Measurements from ENCODE around the gene NAV1.

NAV1 gene

DNA sequence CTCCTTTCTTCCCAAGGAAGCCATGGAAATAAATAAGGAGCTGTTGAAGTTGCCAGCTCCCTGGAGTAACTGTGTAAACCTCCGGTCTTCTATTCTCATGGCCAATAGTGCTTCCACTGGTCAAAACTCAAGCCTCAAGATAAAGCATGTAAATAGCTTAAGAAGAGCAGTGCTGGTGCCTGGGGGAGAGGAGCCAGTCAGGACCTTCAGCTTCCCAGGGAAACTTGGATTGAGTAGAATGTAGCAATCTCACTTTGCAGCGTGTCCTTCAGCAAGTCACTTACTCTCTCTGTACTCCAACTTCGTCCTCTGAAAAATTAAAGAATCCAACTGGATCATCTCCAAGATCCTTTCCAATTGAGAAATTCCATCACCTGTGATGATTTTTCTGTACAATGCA lies 44.7 kb downstream of the NAV1 start:
- no peak for DNase-seq (ENCODE audit: low read depth)
- H3K4me3 ChIP-seq (ENCODE audit: low read length): no peak overlapping the region
- TF ChIP-seq, protein P1, sequence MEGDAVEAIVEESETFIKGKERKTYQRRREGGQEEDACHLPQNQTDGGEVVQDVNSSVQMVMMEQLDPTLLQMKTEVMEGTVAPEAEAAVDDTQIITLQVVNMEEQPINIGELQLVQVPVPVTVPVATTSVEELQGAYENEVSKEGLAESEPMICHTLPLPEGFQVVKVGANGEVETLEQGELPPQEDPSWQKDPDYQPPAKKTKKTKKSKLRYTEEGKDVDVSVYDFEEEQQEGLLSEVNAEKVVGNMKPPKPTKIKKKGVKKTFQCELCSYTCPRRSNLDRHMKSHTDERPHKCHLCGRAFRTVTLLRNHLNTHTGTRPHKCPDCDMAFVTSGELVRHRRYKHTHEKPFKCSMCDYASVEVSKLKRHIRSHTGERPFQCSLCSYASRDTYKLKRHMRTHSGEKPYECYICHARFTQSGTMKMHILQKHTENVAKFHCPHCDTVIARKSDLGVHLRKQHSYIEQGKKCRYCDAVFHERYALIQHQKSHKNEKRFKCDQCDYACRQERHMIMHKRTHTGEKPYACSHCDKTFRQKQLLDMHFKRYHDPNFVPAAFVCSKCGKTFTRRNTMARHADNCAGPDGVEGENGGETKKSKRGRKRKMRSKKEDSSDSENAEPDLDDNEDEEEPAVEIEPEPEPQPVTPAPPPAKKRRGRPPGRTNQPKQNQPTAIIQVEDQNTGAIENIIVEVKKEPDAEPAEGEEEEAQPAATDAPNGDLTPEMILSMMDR (conservative IDR thresholded peaks at IDR 0.05; ENCODE audit: low read length): no peak

DNA sequence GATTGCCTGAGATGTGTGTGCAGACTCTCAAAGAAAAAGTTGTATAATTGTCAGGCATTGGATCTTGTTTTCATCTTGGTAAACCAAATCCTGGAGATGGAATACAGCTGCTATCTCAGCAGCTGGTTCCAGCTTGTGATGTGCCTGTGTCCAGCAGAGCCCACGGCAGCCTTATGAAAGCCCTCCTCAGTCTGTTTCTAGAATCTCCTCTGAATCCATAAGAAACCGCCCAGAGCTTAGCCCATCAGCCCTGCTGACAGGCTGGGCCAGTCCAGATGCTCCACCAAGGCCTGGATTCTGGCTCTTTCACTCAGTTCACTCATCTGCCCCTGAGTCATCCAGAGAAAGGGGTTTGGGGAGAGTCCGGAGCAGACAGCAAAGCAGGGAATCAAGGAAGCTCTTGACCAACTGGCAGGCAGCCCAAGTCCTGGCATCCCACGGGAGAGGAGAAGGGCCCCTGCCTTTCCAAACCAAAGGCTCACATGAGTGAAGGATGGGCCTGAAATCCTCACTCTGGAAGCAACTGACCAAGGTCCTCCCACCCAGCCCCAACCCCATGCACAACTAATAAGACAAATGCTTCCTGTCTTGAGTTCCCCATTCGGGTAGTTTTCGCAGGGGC lies 45.7 kb downstream of the NAV1 start:
- peak; percentile 86 for DNase-seq (ENCODE audit: low read depth)
- no peak overlapping the region for H3K4me3 ChIP-seq (ENCODE audit: low read length)
- TF ChIP-seq, protein P1 (conservative IDR thresholded peaks at IDR 0.05; ENCODE audit: low read length): no peak

DNA sequence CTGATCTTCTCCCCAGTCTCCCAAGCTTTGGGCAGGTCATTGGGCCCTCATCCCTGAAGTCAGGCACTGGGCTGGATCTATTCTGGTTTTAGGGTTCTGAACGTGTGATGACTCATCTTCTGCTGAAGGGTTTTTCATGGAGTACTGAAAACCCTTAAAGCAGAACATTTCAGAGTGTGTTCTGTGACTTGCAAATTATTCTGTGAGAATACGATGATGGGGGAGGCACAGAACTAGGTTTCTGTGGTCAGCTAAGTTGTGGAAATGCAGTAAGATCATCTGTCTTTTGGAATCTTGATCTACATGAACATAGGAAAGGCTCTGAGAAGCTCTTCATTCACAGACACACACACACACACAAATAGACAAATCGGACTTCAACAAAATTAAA lies 46.2 kb downstream of the NAV1 start:
- DNase-seq (ENCODE audit: low read depth): peak; percentile 76
- no peak overlapping the region for H3K4me3 ChIP-seq (ENCODE audit: low read length)
- TF ChIP-seq, protein P1 (conservative IDR thresholded peaks at IDR 0.05; ENCODE audit: low read length): no peak

DNA sequence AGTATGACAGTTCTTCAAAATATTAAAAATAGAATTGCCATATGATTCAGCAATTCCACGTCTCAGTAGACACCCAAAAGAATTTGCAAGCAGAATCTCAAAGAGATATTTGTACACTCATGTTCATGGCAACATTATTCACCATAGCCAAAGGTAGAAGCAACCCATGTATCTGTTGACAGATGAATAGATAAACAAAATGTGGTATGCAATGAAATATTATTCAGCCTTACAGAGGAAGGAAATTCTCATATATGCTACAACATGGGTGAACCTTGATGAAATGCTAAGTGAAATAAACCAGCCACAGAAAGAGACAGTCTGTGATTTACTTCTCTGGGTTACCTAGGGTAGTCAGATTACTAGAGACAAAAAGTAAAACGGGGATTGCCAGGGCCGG lies 47.0 kb downstream of the NAV1 start:
- H3K4me3 ChIP-seq (ENCODE audit: low read length): no peak overlapping the region
- DNase-seq (ENCODE audit: low read depth): peak; percentile 76
- TF ChIP-seq, protein P1 (conservative IDR thresholded peaks at IDR 0.05; ENCODE audit: low read length): no peak

DNA sequence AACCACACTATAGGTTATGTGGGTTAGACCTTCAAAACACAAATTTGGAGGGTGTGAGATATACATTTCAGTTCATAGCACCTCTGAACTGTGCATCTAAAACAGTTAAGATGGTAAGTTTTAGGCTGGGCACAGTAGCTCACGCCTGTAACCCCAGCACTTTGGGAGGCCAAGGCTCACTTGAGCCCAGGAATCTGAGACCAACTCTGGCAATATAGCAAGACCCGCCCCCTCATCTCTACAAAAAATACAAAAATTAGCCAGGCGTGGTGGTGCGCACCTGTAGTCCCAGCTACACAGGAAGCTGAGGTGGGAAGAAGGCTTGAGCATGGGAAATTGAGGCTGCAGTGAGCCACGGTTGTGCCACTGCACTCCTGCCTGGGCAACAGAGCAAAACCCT lies 47.9 kb downstream of the NAV1 start:
- H3K4me3 ChIP-seq (ENCODE audit: low read length): no peak overlapping the region
- TF ChIP-seq, protein P1 (conservative IDR thresholded peaks at IDR 0.05; ENCODE audit: low read length): no peak
- DNase-seq (ENCODE audit: low read depth): no peak

DNA sequence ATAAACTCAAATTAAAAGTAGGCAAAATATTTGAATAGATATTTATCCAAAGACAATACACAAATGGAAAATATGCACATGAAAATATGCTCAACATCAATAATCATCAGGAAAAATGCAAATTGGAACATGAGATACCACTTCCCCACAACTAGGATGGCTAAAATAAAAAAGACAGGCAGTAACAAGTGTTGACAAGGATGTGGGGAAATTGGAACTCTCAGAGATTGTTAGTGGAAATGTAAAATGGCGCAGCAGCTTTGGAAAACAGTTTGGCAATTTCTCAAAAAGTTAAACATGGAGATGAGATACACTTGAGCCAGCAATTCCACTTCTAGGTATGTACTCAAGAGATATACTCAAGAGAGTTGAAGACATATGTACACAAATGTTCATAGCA lies 48.8 kb downstream of the NAV1 start:
- H3K4me3 ChIP-seq (ENCODE audit: low read length): no peak overlapping the region
- no peak for DNase-seq (ENCODE audit: low read depth)
- TF ChIP-seq, protein P1 (conservative IDR thresholded peaks at IDR 0.05; ENCODE audit: low read length): no peak
